HepG2 (cell line): ENCODE data around the gene SERTAD1. TPM values are rescaled to one million over a fixed set of nuclear protein-coding genes. Genes with fewer than 3 reads are reported as not detected.

Experiments used
- AGO1 ChIP-seq: fragments of 200-400 bp; formaldehyde crosslinking; IDR thresholded peaks from 2 replicates; pipeline ENCODE4 v1.6.1; 2017; ENCODE audit warnings: mild to moderate bottlenecking, low read depth, low read length, moderate library complexity; ENCODE audit not compliant: poor library complexity, severe bottlenecking
- BCL6 ChIP-seq: IDR thresholded peaks from 2 replicates; pipeline ENCODE4 v1.6.1; 2016; ENCODE audit warnings: missing genetic modification reagents, missing compliant biosample characterization
- JDP2 ChIP-seq: sonication (generic); formaldehyde crosslinking; IDR thresholded peaks from 2 replicates; pipeline ENCODE4 v1.8.1; 2022; ENCODE audit warnings: missing genetic modification reagents, borderline replicate concordance
- MED13 ChIP-seq: sonication (generic); formaldehyde crosslinking; IDR thresholded peaks from 2 replicates; pipeline ENCODE4 v1.5.0; 2020; ENCODE audit warnings: missing genetic modification reagents
- MTA1 ChIP-seq: sonication (generic); formaldehyde crosslinking; IDR thresholded peaks from 2 replicates; pipeline ENCODE4 v1.4.0; 2020; ENCODE audit warnings: missing genetic modification reagents, mild to moderate bottlenecking, borderline replicate concordance
- NFE2L1 ChIP-seq: sonication (generic); formaldehyde crosslinking; IDR thresholded peaks from 2 replicates; pipeline ENCODE4 v1.4.0; 2020; ENCODE audit warnings: missing genetic modification reagents, mild to moderate bottlenecking, borderline replicate concordance
- SRSF9 ChIP-seq: fragments of 200-400 bp; formaldehyde crosslinking; IDR thresholded peaks from 2 replicates; pipeline ENCODE4 v1.6.1; 2018; ENCODE audit warnings: borderline replicate concordance, mild to moderate bottlenecking, low read depth, low read length; ENCODE audit not compliant: insufficient read depth, poor library complexity, severe bottlenecking
- TCF7L2 ChIP-seq: IDR thresholded peaks from 2 replicates; pipeline ENCODE4 v1.6.1; 2011; ENCODE audit warnings: mild to moderate bottlenecking, low read depth, low read length, moderate library complexity
- TEAD2 ChIP-seq: sonication (generic); formaldehyde crosslinking; IDR thresholded peaks from 2 replicates; pipeline ENCODE4 v1.9.0; 2021; ENCODE audit warnings: missing genetic modification reagents
- ZFP37 ChIP-seq: sonication (generic); formaldehyde crosslinking; IDR thresholded peaks from 2 replicates; pipeline ENCODE4 v1.4.0; 2020; ENCODE audit warnings: missing genetic modification reagents, borderline replicate concordance
- ZFP90 ChIP-seq: sonication (generic); formaldehyde crosslinking; IDR thresholded peaks from 2 replicates; pipeline ENCODE4 v1.8.0; 2022; ENCODE audit warnings: missing genetic modification reagents, mild to moderate bottlenecking, inconsistent platforms, borderline replicate concordance
- ZNF260 ChIP-seq: sonication (generic); formaldehyde crosslinking; IDR thresholded peaks from 2 replicates; pipeline ENCODE4 v1.4.0; 2020; ENCODE audit warnings: missing genetic modification reagents, low read depth, mild to moderate bottlenecking, borderline replicate concordance
- ZNF331 ChIP-seq: sonication (generic); formaldehyde crosslinking; IDR thresholded peaks from 2 replicates; pipeline ENCODE4 v1.4.0; 2020; ENCODE audit warnings: missing genetic modification reagents
- ZNF343 ChIP-seq: sonication (generic); formaldehyde crosslinking; IDR thresholded peaks from 2 replicates; pipeline ENCODE4 v1.4.0; 2020; ENCODE audit warnings: mild to moderate bottlenecking, missing genetic modification reagents
- ZNF850 ChIP-seq: sonication (generic); formaldehyde crosslinking; conservative IDR thresholded peaks from 2 replicates; pipeline ENCODE4 v1.9.0; 2021; ENCODE audit warnings: mild to moderate bottlenecking, missing genetic modification reagents
- polyA plus RNA-seq, 8 experiments: library from polyadenylated mRNA; depleted of rRNA in 3 of 8; stranded (reverse) in 7 of 8; unstranded in 1 of 8; fragments of >200 nt; fragmentation: Illumina TruSeq in 4 of 8; extraction: Trizol in 4 of 8; gene quantifications; 2 replicates each; pipeline versions ENCODE4 v1.2.1 to v1.2.3, GENCODE V29; 2011 to 2016; ENCODE audit warnings: low read depth in 4 of 8, missing spikeins in 1 of 8, mixed read lengths in 1 of 8; ENCODE audit not compliant: insufficient read depth in 1 of 8
- total RNA-seq, 5 experiments: library from RNA; depleted of rRNA; stranded (reverse); fragments of >200 nt; fragmentation: Illumina TruSeq; extraction: Trizol; gene quantifications; 2 replicates each; pipeline ENCODE4 v1.2.3, GENCODE V29; 2016; ENCODE audit warnings: low read depth in 1 of 5
- TF ChIP-seq, protein P1 (sequence below): sonication (generic); formaldehyde crosslinking; IDR thresholded peaks from 2 replicates; pipeline ENCODE4 v1.4.0; 2020; ENCODE audit warnings: mild to moderate bottlenecking, missing genetic modification reagents
- TF ChIP-seq, protein P2 (sequence below): sonication (generic); formaldehyde crosslinking; IDR thresholded peaks from 2 replicates; pipeline ENCODE4 v1.4.0; 2020; ENCODE audit warnings: missing genetic modification reagents
- TF ChIP-seq, protein P3 (sequence below): sonication (generic); formaldehyde crosslinking; IDR thresholded peaks from 2 replicates; pipeline ENCODE4 v1.5.0; 2020; ENCODE audit warnings: mild to moderate bottlenecking, missing genetic modification reagents
- TF ChIP-seq, protein P4 (sequence below): sonication (generic); formaldehyde crosslinking; IDR thresholded peaks from 2 replicates; pipeline ENCODE4 v1.4.0; 2020; ENCODE audit warnings: missing genetic modification reagents

SERTAD1 gene
- total and polyA plus RNA-seq, 2 of the 13 experiments (the other 11 are each of a cell fraction or from before 2014, with no cell fraction given) = 4.3 to 4.5 TPM

DNA sequence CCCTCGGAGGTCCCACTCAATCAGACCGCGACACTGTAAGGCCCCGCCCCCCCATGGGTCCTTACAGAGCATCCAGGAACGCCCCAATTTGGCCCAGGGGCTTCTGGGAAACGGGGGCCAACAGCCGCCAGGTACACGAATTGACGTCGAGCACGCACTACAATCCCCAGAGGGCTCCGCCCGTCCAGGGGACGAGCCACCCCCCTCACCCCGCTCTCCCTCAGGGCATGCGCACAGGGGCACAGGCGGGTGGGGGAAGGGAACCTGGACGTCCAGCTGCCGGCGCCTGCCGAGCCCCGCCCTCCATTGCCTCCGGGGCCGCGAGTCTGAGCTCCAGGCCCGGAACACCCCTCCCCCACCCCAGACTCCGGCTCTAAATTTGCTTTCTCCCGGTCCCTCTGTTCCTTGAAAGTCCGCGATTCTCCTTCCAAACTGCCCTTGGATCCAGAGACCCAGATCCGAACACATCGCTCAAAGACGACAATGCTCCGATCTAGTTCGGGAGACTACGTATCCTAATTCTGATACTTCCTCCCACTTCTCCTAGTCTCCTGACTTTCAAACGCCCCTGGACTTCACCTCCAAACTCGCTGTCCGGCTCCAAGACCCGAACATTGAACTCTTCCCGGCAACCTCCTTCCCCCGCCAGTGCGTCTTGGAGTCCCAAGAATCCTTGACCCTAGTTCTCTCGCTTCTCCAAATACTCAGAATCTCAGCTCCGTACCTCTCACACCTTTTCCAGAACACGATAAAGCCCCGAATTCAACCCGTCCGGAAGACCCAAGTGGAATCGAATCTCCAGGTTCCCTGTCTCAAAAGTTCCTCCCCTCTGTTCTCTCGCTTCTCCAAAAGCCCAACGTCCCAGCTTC lies 17.6 kb upstream of the SERTAD1 start (continued):
- TF ChIP-seq SRSF9 (no peak), TEAD2 (CRISPR knock-in tag) (no peak), TCF7L2 (no peak), AGO1 (peak; percentile 88), ZFP90 (CRISPR knock-in tag) (no peak), JDP2 (CRISPR knock-in tag) (no peak), ZFP37 (CRISPR knock-in tag) (0 out of 2 replicates have a peak, but pooled peaks have one; percentile 44), ZNF850 (CRISPR knock-in tag) (no peak), ZNF331 (CRISPR knock-in tag) (peak; percentile 36; the same call in 1 of the 2 replicates), MTA1 (no peak), ZNF260 (CRISPR knock-in tag) (no peak), BCL6 (CRISPR knock-in tag) (peak; percentile 40; the same call in 1 of the 2 replicates), MED13 (no peak), NFE2L1 (CRISPR knock-in tag) (no peak), ZNF343 (CRISPR knock-in tag) (no peak)
- TF ChIP-seq, protein P1, sequence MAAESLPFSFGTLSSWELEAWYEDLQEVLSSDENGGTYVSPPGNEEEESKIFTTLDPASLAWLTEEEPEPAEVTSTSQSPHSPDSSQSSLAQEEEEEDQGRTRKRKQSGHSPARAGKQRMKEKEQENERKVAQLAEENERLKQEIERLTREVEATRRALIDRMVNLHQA (CRISPR knock-in tag) = no peak
- TF ChIP-seq, protein P2, sequence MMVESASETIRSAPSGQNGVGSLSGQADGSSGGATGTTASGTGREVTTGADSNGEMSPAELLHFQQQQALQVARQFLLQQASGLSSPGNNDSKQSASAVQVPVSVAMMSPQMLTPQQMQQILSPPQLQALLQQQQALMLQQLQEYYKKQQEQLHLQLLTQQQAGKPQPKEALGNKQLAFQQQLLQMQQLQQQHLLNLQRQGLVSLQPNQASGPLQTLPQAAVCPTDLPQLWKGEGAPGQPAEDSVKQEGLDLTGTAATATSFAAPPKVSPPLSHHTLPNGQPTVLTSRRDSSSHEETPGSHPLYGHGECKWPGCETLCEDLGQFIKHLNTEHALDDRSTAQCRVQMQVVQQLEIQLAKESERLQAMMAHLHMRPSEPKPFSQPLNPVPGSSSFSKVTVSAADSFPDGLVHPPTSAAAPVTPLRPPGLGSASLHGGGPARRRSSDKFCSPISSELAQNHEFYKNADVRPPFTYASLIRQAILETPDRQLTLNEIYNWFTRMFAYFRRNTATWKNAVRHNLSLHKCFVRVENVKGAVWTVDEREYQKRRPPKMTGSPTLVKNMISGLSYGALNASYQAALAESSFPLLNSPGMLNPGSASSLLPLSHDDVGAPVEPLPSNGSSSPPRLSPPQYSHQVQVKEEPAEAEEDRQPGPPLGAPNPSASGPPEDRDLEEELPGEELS = 0 out of 2 replicates have a peak, but pooled peaks have one; percentile 10
- TF ChIP-seq, protein P3, sequence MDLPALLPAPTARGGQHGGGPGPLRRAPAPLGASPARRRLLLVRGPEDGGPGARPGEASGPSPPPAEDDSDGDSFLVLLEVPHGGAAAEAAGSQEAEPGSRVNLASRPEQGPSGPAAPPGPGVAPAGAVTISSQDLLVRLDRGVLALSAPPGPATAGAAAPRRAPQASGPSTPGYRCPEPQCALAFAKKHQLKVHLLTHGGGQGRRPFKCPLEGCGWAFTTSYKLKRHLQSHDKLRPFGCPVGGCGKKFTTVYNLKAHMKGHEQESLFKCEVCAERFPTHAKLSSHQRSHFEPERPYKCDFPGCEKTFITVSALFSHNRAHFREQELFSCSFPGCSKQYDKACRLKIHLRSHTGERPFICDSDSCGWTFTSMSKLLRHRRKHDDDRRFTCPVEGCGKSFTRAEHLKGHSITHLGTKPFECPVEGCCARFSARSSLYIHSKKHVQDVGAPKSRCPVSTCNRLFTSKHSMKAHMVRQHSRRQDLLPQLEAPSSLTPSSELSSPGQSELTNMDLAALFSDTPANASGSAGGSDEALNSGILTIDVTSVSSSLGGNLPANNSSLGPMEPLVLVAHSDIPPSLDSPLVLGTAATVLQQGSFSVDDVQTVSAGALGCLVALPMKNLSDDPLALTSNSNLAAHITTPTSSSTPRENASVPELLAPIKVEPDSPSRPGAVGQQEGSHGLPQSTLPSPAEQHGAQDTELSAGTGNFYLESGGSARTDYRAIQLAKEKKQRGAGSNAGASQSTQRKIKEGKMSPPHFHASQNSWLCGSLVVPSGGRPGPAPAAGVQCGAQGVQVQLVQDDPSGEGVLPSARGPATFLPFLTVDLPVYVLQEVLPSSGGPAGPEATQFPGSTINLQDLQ = no peak
- TF ChIP-seq, protein P4, sequence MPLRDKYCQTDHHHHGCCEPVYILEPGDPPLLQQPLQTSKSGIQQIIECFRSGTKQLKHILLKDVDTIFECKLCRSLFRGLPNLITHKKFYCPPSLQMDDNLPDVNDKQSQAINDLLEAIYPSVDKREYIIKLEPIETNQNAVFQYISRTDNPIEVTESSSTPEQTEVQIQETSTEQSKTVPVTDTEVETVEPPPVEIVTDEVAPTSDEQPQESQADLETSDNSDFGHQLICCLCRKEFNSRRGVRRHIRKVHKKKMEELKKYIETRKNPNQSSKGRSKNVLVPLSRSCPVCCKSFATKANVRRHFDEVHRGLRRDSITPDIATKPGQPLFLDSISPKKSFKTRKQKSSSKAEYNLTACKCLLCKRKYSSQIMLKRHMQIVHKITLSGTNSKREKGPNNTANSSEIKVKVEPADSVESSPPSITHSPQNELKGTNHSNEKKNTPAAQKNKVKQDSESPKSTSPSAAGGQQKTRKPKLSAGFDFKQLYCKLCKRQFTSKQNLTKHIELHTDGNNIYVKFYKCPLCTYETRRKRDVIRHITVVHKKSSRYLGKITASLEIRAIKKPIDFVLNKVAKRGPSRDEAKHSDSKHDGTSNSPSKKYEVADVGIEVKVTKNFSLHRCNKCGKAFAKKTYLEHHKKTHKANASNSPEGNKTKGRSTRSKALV (CRISPR knock-in tag) = no peak
